LoVo (cell line): Measurements from ENCODE around the gene TMEM165.

Experiments used
- DNase-seq: peaks from one replicate; pipeline ENCODE4 v3.0.0-alpha.2; 2016; ENCODE audit warnings: low spot score

The TMEM165 gene

DNA sequence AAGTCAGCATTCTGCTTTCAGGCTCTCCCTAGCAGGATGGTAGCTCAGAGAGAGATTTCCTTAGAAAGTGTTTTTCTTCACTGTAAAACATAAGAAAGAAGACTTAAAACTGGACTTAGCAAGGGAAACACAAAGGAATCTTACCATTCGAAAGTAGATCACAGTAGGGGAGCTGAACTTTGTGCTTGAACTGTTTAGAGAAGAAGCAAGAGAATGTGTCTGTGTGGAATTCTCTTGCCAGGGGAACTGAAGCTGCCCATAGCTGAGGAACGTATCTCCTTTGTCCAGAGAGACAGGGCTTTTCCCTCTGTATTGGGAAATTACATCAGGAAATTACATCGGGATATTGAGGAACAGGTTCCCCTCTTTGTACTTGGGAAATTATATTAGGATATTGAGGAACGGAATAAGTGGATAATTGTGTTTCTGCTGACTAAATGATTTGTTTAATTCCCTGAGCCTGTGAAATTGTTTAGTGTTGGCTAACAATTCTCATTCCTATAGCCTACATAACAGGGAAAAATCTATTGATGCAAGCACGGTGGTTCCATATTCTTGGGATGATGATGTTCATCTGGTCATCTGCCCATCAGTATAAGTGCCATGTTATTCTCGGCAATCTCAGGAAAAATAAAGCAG, 28.6 kb upstream of the TMEM165 start:
- DNase-seq = no peak

DNA sequence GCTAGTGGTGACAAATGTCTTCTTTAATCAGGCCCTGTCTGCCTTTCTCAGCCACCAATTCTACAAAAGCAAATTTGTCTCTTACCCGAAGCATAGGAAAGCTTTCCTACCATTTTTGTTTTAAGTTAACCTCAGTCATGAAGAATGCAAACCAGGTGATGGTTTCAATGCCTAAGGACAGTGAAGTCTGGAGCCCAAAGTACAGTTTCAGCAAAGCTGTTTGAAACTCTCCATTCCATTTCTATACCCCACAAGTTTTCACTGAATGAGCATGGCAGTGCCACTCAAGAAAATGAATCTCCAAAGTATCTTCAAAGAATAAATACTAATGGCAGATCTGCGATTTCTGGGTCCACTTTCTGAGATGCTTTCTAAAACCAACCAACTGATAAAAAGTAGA, 25.8 kb upstream of the TMEM165 start:
- no peak for DNase-seq

DNA sequence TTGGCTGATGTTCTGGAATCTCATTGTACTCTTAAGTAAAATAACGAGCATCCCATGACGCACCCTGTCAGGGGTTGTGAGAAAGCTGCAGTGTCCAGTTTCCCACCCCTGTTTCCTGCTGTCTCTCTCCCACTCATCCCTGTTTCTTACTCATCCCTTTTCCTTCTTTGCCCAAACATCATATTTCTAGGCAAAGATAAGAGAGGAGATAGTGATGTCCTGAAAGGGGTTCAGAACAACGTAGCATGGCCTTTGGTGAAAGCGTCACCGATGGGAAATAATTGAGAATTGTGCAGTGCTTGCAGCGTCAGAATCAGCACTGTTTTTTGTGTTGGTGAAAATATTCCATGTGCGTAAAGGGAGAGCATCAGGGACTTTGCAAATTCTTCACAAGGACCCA, 23.5 kb upstream of the TMEM165 start:
- no peak for DNase-seq

DNA sequence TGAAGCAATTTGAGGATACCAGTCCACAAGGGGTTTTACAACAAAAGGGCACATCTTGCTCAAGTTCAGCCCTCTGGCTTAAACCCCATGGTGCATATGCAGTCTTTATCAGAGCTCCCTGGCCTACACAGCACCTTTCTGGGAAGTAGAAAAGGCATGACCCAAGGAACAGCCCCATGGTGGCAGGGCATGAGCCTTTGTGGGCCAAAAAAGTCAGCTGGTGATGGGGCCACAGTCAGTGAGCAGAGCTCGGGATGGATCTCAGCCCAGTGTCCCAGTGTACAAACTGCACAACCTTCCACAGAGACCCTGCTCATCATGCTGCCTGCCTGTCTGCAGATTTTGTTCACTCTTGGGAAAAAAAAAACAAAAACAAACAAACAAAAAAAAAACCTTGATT, 22.3 kb upstream of the TMEM165 start:
- no peak for DNase-seq

DNA sequence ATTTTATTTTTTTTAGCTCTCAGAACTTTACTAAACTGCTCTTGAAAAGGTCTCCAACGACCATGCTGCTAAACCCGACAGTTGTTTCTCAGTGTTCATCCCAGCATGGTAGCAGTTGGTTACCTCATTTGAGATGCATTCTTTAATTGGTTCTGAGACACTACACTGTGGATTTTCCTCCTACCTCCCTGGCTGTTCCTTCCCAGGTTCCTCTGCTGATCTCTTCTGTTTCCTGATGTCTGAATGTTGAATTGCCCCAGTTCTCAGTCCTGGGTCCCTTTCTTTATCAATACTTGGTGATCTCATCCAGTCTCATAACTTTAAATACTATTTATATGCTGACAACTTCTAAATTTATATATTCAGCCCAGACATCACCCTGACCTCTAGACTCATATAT, 19.1 kb upstream of the TMEM165 start:
- no peak for DNase-seq

DNA sequence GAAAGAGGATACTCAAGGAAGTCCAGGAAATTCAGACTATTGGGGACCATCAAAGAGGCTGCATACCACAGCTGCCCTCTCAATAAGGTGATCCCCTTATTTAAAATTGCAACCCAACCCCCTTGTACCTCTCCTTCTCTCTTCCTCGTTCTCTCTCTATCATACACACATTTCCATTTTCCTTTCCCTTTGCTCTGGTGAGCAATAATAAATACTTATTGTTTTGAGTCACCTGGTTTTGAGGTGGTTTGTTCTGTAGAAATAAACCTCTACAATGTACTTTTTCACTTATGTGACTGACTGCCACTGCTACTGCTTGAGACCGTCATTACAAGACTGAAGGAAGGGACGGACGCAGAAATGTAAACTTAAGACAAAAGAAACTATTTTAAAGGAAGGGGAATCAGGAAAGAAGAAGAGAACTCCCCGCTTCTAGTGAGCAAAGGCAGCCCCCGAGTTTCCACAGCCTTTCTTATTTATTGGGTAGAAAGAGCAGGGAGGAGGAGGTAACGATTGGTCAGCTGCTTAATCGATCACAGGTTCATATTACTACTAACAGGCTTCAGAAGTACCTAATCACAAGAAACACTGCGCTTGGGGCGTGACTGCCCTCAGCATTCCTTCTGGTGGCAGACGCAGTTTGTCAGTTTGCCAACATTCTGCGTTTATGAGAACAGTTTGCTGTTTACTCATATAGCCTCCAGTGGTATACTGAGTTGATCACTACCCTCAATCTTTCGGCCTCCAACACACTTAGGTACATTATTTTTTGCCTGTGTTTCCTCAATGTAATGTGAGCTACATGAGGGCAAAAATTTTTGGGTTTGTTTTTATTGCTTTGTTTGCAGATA, 16.9 kb upstream of the TMEM165 start:
- peak; percentile 68 for DNase-seq

DNA sequence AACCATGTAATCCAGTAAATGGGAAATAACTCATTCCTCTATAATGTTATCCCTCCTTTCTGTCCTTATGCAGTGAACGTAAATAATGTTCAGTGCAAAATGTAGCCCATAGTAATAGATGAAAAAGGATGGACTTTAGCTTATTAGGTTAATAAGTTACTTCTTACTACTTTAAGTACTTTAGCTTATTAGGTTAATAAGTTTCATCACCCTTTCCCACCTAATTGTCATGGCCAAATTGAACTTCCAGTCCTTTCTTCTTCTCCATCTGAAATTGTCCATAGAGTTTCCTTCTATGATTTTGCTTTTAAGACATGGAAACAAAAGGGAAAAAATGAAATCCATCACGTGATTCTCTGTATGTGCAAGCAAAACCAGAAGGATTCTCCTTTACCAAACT, 15.2 kb upstream of the TMEM165 start:
- no peak for DNase-seq

DNA sequence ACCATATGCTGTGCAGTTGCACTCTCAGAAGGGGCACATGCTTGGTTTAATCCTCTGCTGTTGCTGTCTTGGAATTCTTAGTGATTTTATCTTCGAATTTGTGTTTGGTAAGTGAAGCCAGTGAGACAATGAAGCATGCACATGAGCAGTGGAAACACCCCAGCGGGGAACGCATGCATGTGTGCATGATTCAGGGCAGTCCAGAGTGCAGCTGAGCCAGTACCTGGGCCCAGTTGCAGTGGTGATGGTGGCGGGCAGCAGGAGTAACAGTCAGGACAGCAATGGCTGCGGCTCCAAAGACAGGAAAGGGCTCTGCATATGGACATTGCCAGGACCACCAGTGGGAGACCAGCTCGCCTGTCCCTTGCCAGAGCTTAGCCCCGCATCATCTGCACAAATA, 14.3 kb upstream of the TMEM165 start:
- DNase-seq = no peak

DNA sequence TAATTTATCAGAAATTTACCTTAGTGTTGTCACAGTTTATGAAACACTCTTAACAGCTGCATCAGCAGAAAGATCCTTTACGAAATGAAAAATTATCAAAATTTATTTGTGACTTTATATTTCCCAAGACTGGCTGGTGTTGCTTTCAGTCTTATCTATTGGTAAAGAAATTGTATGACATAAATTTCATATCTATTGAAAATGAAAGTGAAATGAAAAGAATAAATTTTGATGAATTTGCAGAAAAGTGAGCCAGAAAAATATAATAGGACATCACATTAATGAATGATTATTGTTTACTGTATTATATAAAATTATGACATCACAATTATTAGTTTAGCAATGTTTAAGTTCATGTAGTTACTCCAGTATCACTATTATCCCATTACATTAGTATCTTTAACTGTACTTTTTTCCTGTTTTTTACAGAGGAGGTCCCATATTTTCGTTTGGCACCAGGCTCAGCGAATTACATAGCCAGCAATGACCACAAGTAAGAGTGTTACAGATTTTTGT, 13.2 kb upstream of the TMEM165 start:
- no peak for DNase-seq

DNA sequence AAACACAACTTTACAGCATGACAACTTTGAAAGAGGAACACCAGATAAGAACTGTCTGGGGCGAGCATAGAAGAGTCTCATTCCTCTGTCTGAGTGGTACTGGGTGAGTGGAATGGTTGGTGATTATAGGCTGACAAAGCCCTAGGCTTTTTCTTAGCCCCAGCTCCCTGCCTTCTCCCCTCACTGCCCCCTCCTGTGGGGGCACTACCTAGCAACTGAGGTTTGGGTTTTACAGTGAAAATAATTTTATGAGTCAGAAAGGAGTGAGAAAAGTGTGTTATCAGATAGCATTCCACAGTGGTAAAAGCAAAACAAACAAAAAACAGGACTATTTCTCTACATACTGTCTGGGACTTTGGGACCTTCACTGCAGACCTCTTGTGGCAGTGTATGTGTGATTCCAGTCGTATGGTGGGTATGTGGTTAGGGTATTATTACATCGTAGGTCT, 10.5 kb upstream of the TMEM165 start:
- DNase-seq = no peak

DNA sequence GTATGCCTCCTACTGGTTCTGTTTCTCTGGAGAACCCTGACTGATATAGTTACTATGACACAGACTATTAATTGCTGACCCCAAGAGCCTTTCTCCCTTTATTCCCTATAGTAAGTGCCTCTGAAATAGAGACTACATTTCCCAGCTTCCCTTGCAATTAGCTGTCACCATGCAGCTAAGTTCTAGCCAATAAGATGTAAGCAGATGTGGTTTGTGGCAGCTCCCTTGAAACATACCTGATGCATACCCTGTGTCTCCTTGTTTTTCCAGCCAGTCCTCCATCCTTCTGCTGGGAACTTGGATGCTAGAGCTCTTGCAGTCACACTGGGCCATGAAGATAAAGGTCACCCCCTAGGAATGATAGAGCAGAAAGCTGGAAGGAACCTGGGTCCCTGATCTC, 9.7 kb upstream of the TMEM165 start:
- DNase-seq = no peak

DNA sequence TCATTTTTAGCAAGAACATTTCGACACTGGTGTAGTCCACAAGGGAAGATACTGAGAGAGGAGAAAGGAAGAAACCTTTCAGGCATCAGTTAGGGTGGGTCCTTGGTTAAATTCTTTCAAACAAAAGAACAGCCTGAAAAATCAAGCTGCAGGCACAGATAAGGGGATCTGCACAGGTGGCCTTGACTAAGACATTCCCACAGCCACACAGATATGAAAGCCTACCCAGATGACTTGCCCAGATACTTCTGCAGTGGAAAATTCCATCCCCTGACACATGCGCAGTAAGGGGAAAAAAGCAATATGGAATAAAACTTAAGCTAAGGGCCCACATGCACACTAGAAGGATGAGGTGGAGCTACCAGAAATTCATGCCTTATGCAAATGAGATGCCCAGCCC, 8.9 kb upstream of the TMEM165 start:
- no peak for DNase-seq

DNA sequence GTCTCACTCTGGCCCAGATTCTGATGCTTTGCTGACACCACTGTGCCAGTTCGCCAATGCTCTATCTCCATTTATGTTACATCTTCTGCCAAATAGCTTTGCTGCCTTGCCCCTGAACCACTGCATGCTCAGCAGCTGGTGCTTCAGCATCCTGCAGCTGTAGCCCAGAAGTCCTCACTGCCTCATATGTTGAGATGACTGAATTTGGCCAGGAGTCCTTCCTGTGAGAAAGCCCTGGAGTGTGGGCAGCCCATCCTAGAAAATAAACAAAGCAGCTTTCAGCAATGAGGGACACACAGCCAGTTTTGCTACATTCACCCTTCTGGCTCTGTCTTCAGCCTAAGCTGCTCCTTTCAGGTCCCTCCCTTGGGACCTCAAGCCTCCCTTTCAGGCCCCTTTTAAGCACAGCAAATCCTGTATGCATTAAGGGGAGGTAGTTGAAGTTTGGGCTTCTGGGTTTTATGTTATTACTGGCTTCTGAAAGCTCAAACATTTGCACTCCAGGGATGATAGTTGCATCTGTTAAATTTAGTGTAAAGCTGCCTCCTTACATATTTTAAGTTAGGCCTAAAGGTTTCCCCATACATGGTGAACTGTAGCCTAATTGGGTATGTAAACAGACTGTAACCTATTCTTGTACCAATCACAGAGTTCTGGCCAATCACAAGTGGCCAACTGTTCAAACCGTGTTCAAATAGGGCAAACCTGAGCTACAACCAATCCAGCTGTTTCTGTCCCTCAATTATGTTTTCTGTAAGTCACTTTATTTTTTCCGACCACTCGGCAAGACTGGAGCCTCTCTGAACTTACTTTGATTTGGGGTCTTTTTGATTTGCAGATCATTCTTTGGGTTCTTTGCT, 2.1 kb upstream of the TMEM165 start:
- no peak for DNase-seq

DNA sequence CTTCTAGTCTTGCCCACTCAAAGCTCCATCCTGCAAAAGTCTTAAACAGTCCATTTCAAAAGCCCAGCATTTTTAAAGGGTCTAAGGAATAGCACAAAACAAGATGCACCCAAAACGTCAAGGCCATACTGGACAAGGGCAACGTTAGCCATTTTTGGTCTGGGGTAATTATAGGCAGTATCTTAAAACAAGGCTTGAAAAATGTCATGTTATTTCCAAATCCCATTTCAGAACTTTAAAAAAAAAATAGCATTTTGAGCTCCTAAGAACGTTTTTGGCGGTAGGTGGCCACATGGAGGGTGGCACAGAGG, 584 bp upstream of the TMEM165 start:
- no peak for DNase-seq

DNA sequence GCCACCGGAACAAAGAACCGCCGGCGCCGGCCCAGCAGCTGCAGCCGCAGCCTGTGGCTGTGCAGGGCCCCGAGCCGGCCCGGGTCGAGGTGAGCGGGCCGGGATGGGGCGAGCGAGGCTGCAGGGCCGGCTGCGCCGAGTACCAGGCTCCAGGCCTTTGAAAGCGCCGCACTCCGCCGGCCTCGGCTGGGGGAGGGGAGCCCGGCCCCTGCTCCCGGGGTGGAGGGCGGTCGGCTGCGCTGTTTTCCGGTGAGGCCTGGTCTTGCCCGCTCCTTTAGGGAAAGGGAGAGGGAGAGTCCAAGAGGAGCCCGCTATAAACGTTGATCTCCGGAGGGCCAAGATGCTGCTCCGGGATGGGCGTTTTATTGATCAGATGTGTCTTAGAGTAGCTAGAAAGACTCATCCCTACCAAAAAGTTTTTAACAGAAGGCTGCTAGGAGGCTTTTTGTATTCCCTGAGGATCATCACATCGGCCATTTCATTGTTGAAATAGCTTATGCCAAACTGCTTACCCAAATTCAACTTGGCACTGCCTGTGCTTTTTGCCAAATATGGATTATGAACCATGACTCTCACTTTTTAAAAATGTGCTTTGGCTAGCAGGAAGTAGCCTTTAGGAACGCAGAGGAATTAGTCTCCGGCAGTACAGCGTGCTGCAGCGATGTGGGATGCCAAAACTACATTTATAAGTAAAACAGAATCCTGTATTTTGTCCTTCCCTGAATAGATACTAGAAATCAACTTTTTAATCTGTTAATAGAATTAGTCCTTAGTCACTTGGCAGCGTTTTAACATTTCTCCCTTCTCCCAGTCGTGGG, 760 bp downstream of the TMEM165 start:
- peak; percentile 19 for DNase-seq

DNA sequence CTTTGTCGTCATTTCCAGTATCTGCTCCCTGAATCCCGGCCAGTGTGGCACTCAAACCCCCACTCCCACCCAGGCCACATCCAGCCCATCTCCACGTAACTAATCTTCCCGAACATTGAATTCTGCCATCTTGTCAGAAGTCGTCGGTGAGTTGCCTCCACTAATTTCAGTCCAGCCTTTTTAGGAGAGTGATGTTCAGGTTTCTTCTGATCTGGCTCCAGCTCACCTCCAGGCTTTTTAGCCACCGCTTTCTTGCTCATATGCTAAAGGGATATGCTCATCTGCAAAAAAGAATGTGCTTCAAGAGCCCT, 1.3 kb downstream of the TMEM165 start:
- no peak for DNase-seq

DNA sequence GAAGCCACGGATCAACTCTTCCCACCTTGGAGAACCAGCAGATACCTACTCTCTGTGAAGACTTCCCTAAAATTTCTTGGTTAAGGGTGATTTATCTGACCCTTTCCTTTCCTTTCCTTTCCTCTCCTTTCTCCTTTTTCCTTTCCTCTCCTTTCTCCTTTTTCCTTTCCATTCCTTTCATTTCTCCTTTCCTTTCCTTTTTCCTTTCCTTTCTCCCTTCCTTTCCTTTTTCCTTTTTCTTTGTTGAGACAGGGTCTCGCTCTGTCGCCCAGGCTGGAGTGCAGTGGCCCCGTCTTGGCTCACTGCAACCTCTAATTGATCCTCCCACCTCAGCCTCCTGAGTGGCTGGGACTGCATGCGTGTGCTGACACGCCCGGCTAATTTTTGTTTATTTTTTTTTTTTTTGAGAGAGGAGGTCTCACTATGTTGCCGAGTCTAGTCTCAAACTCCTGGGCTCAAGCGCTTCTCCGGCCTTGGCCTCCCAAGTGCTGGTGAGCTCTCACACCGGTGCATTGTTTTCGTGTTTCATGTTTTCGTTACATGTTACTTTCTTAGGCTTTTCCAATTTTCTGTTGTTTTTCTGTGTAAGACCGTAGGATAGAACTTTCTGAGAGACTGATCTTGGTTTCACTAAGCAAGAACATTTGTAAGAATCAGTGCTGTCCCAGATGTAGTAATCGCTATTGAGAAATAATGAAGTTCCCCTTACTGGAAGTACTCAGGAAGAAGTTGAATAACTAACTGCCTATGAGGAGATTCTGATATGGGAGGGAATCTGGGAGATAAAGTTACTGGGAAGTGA, 2.0 kb downstream of the TMEM165 start:
- no peak for DNase-seq

DNA sequence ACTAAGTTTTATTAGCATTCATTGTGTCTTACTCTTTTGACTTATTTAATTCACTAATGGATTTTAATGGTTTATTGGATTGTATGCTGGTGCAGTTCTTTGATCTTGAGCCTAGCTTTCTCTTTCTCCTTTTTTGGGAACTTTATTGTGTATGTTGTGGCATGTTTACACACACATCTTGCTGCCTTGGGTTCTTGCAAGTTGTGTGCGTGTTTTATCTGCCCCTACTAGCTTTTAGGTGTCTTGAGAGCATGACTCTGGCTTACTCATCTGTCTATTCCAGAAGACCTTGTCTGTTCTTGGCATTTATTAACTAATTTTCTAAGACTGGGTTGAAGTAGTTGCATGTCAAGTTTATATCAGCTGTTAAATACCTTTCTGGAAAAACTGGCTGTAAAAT, 2.7 kb downstream of the TMEM165 start:
- no peak for DNase-seq

DNA sequence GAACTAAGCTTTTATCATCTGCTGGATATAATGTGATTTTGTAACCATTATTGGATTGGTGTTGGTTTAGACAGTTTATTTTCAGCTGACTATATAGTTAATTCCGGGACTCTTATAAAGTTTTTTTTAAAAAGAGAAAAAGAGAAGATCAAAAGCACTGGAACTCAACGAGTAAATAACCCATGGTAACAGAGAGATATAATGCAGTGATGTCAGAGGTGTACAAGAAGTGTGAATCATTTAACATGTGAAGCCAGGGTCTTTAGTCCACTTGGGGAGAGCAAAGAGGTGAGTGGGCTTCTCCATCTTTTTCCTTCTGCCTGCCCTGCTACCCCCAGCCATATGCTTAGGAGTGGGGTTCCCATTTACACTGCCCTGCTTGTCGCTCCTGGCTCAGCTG, 3.2 kb downstream of the TMEM165 start:
- DNase-seq = no peak

DNA sequence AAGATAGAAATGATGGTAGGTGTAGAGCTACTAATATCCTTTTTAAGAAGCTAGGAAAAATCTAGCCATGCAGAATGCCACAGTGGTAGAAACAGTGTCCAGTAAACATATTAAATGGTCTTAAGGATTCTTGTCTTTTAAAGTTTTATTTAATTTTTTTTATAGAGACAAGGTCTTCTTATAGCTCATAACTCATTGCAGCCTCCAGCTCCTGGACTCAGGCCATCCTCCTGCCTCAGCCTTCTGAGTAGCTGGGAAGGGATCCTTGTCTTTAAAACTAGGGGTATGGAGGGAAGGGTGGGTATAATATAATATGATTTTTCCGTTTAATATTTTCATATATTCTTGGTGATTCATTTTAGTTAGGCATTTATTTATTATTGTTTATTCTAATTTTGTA, 3.8 kb downstream of the TMEM165 start:
- DNase-seq = no peak

DNA sequence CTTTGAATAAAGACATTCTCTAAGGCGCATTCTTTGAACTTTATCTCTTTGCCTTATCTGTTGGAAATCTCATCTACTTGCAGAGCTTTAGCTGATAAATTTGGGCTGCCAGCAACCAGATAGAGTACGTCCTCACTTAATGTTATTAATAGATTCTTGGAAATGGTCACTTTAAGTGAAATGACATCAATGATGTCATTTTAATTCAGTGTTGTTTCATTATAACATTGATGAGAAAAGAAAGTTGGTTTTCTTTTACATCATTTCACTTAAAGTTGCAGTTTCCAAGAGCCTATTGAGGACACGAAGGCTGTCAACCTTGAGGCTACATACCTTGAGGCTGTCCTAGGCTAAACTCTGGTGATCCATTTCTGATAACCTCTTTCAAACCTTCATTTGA, 9.3 kb downstream of the TMEM165 start:
- DNase-seq = no peak
